GM19238 (cell line): ENCODE data around the gene COL7A1.
A peak's percentile ranks its signal among the peaks of the same experiment; 100 is the strongest.

Experiments used
- DNase-seq: peaks from one replicate; pipeline ENCODE4 v3.0.0; 2011; ENCODE audit warnings: low spot score; ENCODE audit not compliant: insufficient read length

The COL7A1 gene

GRCh38 chr3:48619541-48620524 lies 24.7 kb upstream of the COL7A1 start:
- no peak for DNase-seq

GRCh38 chr3:48617559-48617958 lies 22.4 kb upstream of the COL7A1 start:
- DNase-seq, result no peak

DNA sequence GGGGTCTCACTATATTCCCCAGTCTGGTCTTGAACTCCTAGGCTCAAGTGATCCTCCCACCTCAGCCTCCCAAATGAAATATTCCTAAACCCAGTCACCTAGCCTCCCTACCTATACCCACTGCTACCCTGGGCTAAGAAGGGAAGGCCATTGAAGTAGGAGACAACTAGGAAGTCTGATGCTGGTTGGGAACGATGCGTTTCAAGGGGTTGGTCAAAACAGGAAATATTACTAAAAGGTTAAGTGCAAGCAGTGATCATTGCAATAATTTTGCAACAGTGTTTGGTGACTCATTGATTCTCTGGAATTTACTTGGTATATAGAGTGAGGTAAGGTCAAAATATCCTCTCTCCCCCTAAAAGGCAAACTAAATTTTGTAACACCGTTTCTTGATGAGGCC lies 18.9 kb upstream of the COL7A1 start:
- no peak for DNase-seq

GRCh38 chr3:48612309-48612708 lies 17.2 kb upstream of the COL7A1 start:
- no peak for DNase-seq

GRCh38 chr3:48609088-48610005 lies 14.2 kb upstream of the COL7A1 start, which contains the start of gene UQCRC1:
Gene UQCRC1 (minus strand): TSS chr3:48609646. CDS start chr3:48609620, 26 bp downstream.
- DNase-seq, result peak; percentile 98

DNA sequence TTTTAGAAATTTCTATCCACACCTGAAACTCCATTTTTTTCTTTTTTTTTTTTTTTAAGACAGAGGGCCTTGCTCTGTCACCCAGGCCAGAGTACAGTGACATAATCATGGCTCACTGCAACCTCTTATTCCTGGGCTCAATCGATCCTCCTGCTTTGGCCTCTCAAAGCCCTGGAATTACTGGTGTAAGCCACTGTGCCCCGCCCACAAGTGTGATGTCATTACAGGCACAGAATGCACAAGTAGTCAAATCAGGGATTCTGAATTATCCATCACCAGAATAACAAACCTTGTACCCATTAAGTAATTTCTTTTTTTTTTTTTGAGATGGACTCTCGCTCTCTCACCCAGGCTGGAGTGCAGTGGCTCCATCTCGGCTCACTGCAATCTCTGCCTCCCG lies 12.4 kb upstream of the COL7A1 start:
- DNase-seq, result no peak

- no peak for DNase-seq
These were observed 6.5 kb upstream of the COL7A1 start for GRCh38 chr3:48601622-48601994.

DNA sequence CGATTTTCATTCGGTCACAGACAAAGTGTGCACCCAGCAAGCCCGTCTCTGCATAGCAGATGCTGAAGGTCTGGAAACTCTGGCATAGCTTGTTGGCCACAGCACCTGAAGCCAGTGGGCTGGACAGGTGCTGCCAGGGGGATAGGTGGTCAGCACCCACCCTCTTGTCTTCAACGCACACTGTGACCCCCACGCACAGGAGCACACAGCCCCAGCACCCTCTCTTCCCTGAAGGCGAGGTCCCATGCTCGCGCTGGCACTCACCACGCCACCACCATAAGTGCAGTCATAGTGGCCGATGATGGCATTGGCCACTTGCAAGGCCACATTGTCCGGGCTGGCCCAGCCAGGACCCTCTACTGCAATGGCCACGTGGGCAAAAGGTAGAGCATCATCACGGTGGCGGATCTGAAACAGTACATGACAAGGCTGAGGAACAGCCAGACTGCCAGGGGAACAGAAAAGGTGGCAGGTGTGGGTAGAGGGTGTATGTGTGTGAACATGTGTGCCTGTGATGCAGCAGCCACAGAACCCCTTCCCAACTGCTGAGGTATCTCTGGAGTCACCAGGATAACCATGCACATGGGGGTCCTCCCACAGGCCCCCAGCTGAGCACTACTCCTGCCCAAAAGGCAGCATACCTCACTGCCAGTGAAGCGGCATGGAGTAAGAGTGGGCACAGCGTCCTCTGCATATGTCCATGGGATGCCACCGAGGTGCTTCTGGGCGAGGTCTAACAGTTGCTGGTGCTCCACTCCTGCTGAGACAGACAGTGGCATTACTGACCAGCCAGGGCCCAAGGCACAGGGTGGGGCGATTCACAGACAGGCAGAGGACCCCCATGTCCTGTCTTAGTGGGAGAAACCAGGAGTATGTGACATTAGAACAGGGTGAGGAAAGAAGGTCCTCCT lies 5.8 kb upstream of the COL7A1 start:
- no peak for DNase-seq

- no peak for DNase-seq
These were observed 4.6 kb upstream of the COL7A1 start for GRCh38 chr3:48599509-48600285.

GRCh38 chr3:48599077-48599501 lies 4.0 kb upstream of the COL7A1 start:
- no peak for DNase-seq

GRCh38 chr3:48598323-48599076 lies 3.4 kb upstream of the COL7A1 start:
- DNase-seq, result no peak

DNA sequence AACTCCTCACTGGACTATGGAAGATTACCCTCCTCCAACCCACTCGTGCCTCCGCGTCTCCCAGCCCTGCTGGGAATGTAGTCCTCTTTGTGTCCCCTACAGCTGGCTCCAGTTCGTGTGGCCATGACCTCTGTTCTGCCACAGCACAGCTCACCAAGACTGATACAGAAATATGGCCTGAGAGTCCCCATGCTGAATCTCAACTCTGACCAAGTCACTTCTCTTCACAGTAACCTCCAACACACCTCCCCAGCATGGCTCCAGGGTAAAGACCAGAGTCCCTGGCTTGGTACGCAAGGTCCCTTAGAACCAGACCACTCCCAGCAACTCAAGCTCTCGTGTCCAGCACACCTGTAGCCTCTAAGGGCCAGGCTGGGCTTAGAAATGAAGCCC lies 2.3 kb upstream of the COL7A1 start:
- DNase-seq, result no peak

GRCh38 chr3:48596676-48597407 lies 1.7 kb upstream of the COL7A1 start:
- DNase-seq, result no peak

- DNase-seq, result no peak
These were observed 1.0 kb upstream of the COL7A1 start for GRCh38 chr3:48596157-48596556.

- DNase-seq, result no peak
These were observed 495 bp upstream of the COL7A1 start for GRCh38 chr3:48595526-48596121.

- DNase-seq, result no peak
These were observed 596 bp downstream of the COL7A1 start for GRCh38 chr3:48594417-48595049.

GRCh38 chr3:48593337-48593736 lies 1.8 kb downstream of the COL7A1 start:
- no peak for DNase-seq
